Gastrocnemius medialis (tissue), 4 donors: Measurements from ENCODE around the gene CHST11. TPM values are rescaled to one million over a fixed set of nuclear protein-coding genes. Genes with fewer than 3 reads are reported as not detected.

Source experiments
- ATAC-seq, 2 donors: fragments of 150-250 bp; one replicate each; pipeline ENCODE4 v1.9.1; 2016
- DNase-seq, 2 donors: peaks; one replicate each; pipeline ENCODE4 v3.0.0-alpha.2; 2019
- H3K27ac ChIP-seq, 4 donors: fragments of 200-600 bp; sonication (generic); 1 replicate in 1 of 4; 2 replicates in 3 of 4; pipeline ENCODE4 v1.5.1; 2016 to 2018; ENCODE audit warnings: mild to moderate bottlenecking in 2 of 4, moderate library complexity in 1 of 4
- H3K27me3 ChIP-seq, 3 donors: fragments of 200-600 bp; sonication (generic) in 2 of 3; 1 replicate in 1 of 3; 2 replicates in 2 of 3; pipeline versions ENCODE4 v1.5.1 to v1.6.0; 2016 to 2019; ENCODE audit warnings: mild to moderate bottlenecking in 1 of 3, moderate library complexity in 1 of 3
- H3K36me3 ChIP-seq, 2 donors: fragments of 200-600 bp; sonication (generic) in 1 of 2; one replicate each; pipeline ENCODE4 v1.5.1; 2017 to 2018
- H3K4me1 ChIP-seq, 2 donors: fragments of 200-600 bp; sonication (generic) in 1 of 2; one replicate each; pipeline ENCODE4 v1.5.1; 2016 to 2017; ENCODE audit warnings: mild to moderate bottlenecking in 2 of 2
- H3K4me3 ChIP-seq, 4 donors: fragments of 200-600 bp; sonication (generic) in 3 of 4; 1 replicate in 1 of 4; 2 replicates in 3 of 4; pipeline ENCODE4 v1.5.1; 2016 to 2019; ENCODE audit warnings: mild to moderate bottlenecking in 2 of 4
- H3K9me3 ChIP-seq, 3 donors: fragments of 200-600 bp; sonication (generic) in 2 of 3; 1 replicate in 1 of 3; 2 replicates in 2 of 3; pipeline ENCODE4 v1.5.1; 2016 to 2019
- CTCF ChIP-seq, 5 experiments: fragments of 450-650 bp in 3 of 5; fragments of 200-600 bp in 2 of 5; sonication (generic) in 2 of 5; IDR thresholded peaks in 4 of 5; conservative IDR thresholded peaks in 1 of 5; 1 replicate in 4 of 5; 2 replicates in 1 of 5; pipeline ENCODE4 v1.5.1; 2016 to 2019; ENCODE audit warnings: antibody characterized with exemption in 5 of 5, mild to moderate bottlenecking in 3 of 5, moderate library complexity in 3 of 5
- POLR2A ChIP-seq, 2 donors: fragments of 450-650 bp; IDR thresholded peaks; one replicate each; pipeline ENCODE4 v1.6.1; 2017; ENCODE audit warnings: antibody characterized with exemption in 2 of 2, mild to moderate bottlenecking in 2 of 2, moderate library complexity in 2 of 2
- in situ Hi-C, 4 donors: fragments of 200-750 bp; cut with MboI; loops; one replicate each; pipeline versions ENCODE4 v1.15.0 to v1.8.0; 2017; ENCODE audit warnings: low sequenced_read_pairs in 4 of 4
- intact Hi-C: fragments of 100-400 bp; cut with DNase I; formaldehyde crosslinking; loops from one replicate; pipeline ENCODE4 v1.15.1; 2023; ENCODE audit warnings: low total_unique reads
- total RNA-seq, 4 donors: library from RNA; depleted of rRNA; stranded (reverse); fragments of >200 nt; gene quantifications; one replicate each; pipeline versions ENCODE4 v1.1.0 to v1.2.3, GENCODE V29; 2016

The CHST11 gene
- total RNA-seq, 4 donors from 2014 or later: 0.17 to 2.1 (median 1.4) TPM

GRCh38 chr12:104463368-104463767 is 6.6 kb downstream of the CHST11 start:
- DNase-seq (no peak), ATAC-seq (no peak)
- no peak for TF ChIP-seq CTCF (IDR thresholded peaks at IDR 0.05 in 4 of 5, conservative IDR thresholded peaks at IDR 0.05 in 1 of 5)
- peaks cover 12 to 13% of the 10 kb centered on the region in 2 donors for H3K4me1 ChIP-seq
- H3K9me3 ChIP-seq: no peaks in the 10 kb centered on the region
- peaks cover 0 to 1% (median under 1%) of the 10 kb centered on the region in 3 donors for H3K27me3 ChIP-seq
- in situ Hi-C loops (no loop called here), intact Hi-C loops (no loop called here)
- no peak overlapping the region for H3K4me3 ChIP-seq
- peak overlapping the region in 2 of 4 donors; percentile 24 to 43 for H3K27ac ChIP-seq
- H3K36me3 ChIP-seq: no peaks in the 10 kb centered on the region

DNA sequence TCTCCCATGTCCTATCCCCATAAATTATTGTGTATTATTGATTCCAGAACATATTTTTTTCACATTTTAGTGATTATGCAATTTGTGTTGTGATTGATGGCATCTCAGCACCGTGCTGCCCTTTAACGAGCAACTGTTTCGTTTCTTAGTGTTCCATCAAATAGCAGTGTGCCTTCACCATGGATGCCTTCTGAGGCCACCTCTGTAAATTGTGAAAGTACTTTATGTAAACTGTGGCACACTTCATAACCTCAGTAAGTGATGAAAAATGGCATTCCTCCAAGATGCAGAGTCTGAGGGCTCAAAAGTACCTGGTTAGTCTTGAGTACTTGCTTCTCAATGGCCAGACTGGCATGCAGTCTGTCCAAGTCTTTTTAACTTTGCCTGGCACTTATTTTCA is 8.2 kb downstream of the CHST11 start:
- Histone ChIP-seq H3K27me3 (no peaks in the 10 kb centered on the region), H3K4me3 (no peak overlapping the region), H3K27ac (no peak overlapping the region), H3K4me1 (peaks cover 4 to 5% of the 10 kb centered on the region in 2 donors), H3K9me3 (no peaks in the 10 kb centered on the region), H3K36me3 (no peaks in the 10 kb centered on the region)
- DNase-seq (no peak), ATAC-seq (no peak)
- TF ChIP-seq POLR2A (IDR thresholded peaks at IDR 0.05): no peak
- TF ChIP-seq CTCF (IDR thresholded peaks at IDR 0.05 in 4 of 5, conservative IDR thresholded peaks at IDR 0.05 in 1 of 5): no peak
- intact Hi-C loops (no loop called here), in situ Hi-C loops (no loop called here)

- no peak for TF ChIP-seq POLR2A (IDR thresholded peaks at IDR 0.05)
- no peak for TF ChIP-seq CTCF (IDR thresholded peaks at IDR 0.05 in 4 of 5, conservative IDR thresholded peaks at IDR 0.05 in 1 of 5)
- H3K27me3 ChIP-seq: no peaks in the 10 kb centered on the region
- H3K4me3 ChIP-seq: no peak overlapping the region
- no peaks in the 10 kb centered on the region for H3K36me3 ChIP-seq
- intact Hi-C loops: no loop called here
- no peak overlapping the region for H3K27ac ChIP-seq
- in situ Hi-C loops: no loop called here
- no peaks in the 10 kb centered on the region for H3K9me3 ChIP-seq
- ATAC-seq (no peak), DNase-seq (no peak)
- H3K4me1 ChIP-seq: peaks cover 4 to 5% of the 10 kb centered on the region in 2 donors
Observed at GRCh38 chr12:104466709-104467345, 10.1 kb downstream of the CHST11 start.

- in situ Hi-C loops (no loop called here), intact Hi-C loops (no loop called here)
- Histone ChIP-seq H3K9me3 (no peaks in the 10 kb centered on the region), H3K4me1 (peaks cover 4 to 5% of the 10 kb centered on the region in 2 donors), H3K27ac (no peak overlapping the region), H3K36me3 (no peaks in the 10 kb centered on the region), H3K27me3 (no peaks in the 10 kb centered on the region), H3K4me3 (no peak overlapping the region)
- TF ChIP-seq POLR2A (IDR thresholded peaks at IDR 0.05) (no peak), CTCF (IDR thresholded peaks at IDR 0.05 in 4 of 5, conservative IDR thresholded peaks at IDR 0.05 in 1 of 5) (no peak)
- DNase-seq: no peak
- ATAC-seq: no peak
Observed at GRCh38 chr12:104467346-104467837, 10.6 kb downstream of the CHST11 start.

GRCh38 chr12:104468371-104468770 is 11.6 kb downstream of the CHST11 start:
- no peak for TF ChIP-seq CTCF (IDR thresholded peaks at IDR 0.05 in 4 of 5, conservative IDR thresholded peaks at IDR 0.05 in 1 of 5)
- TF ChIP-seq POLR2A (IDR thresholded peaks at IDR 0.05): no peak
- Histone ChIP-seq H3K4me3 (no peak overlapping the region), H3K27me3 (no peaks in the 10 kb centered on the region), H3K27ac (no peak overlapping the region), H3K9me3 (no peaks in the 10 kb centered on the region), H3K36me3 (no peaks in the 10 kb centered on the region), H3K4me1 (peaks cover 3 to 4% of the 10 kb centered on the region in 2 donors)
- intact Hi-C loops: no loop called here
- DNase-seq: no peak
- no peak for ATAC-seq
- in situ Hi-C loops: no loop called here
